NCI-H82 treated with DMSO at 0.1 percent for 48 hours (cell line): ENCODE data around the gene C1orf21.
"Not testable (repeated sequence)": the region's sequence is repeated elsewhere in the genome, so short reads cannot be mapped to it uniquely, and the experiment has no call there.

Experiments
- DNase-seq: peaks from one replicate; lab custom pipeline; 2025; ENCODE audit not compliant: unreplicated experiment; lab: John Stamatoyannopoulos, UW

Gene C1orf21

GRCh38 chr1:184386312-184387068, at the start of gene C1orf21:
Gene C1orf21, plus strand, starts transcription at chr1:184387029. Its CDS starts 90,481 bp downstream, at chr1:184477510.
- peak; percentile 74 for DNase-seq

GRCh38 chr1:184337865-184338264, 49.0 kb upstream of the C1orf21 start:
- DNase-seq: not testable (repeated sequence)

- no peak for DNase-seq
These were observed 45.8 kb upstream of the C1orf21 start for GRCh38 chr1:184340984-184341383.

- no peak for DNase-seq
These were observed 36.3 kb upstream of the C1orf21 start for GRCh38 chr1:184350573-184350972.

- DNase-seq: no peak
These were observed 35.3 kb upstream of the C1orf21 start for GRCh38 chr1:184351416-184351975.

- no peak for DNase-seq
These were observed 34.1 kb upstream of the C1orf21 start for GRCh38 chr1:184352776-184353175.

GRCh38 chr1:184354719-184355118, 32.1 kb upstream of the C1orf21 start:
- no peak for DNase-seq

GRCh38 chr1:184356891-184357290, 29.9 kb upstream of the C1orf21 start:
- DNase-seq: no peak

GRCh38 chr1:184358256-184358655, 28.6 kb upstream of the C1orf21 start:
- no peak for DNase-seq

GRCh38 chr1:184359909-184360308, 26.9 kb upstream of the C1orf21 start:
- no peak for DNase-seq

- no peak for DNase-seq
These were observed 24.0 kb upstream of the C1orf21 start for GRCh38 chr1:184362876-184363275.

GRCh38 chr1:184365699-184366098, 21.1 kb upstream of the C1orf21 start:
- DNase-seq: no peak

- no peak for DNase-seq
These were observed 19.8 kb upstream of the C1orf21 start for GRCh38 chr1:184366997-184367396.

GRCh38 chr1:184367427-184368038, 19.3 kb upstream of the C1orf21 start:
- no peak for DNase-seq

- no peak for DNase-seq
These were observed 18.5 kb upstream of the C1orf21 start for GRCh38 chr1:184368354-184368753.

GRCh38 chr1:184370850-184371249, 16.0 kb upstream of the C1orf21 start:
- DNase-seq: no peak

GRCh38 chr1:184373155-184373554, 13.7 kb upstream of the C1orf21 start:
- DNase-seq: no peak

- DNase-seq: no peak
These were observed 10.5 kb upstream of the C1orf21 start for GRCh38 chr1:184376369-184376768.

- DNase-seq: peak; percentile 29
These were observed 7.6 kb upstream of the C1orf21 start for GRCh38 chr1:184379111-184379752.

- DNase-seq: no peak
These were observed 6.4 kb upstream of the C1orf21 start for GRCh38 chr1:184380468-184380867.

GRCh38 chr1:184383772-184384323, 3.0 kb upstream of the C1orf21 start:
- no peak for DNase-seq
